NCI-H2227 (cell line): ENCODE results near the gene MAVS.
"Not testable (repeated sequence)": the region's sequence is repeated elsewhere in the genome, so short reads cannot be mapped to it uniquely, and the experiment has no call there.

Experiments used
- DNase-seq: peaks from one replicate; lab custom pipeline; 2025; ENCODE audit not compliant: unreplicated experiment; lab: John Stamatoyannopoulos, UW

Gene MAVS

DNA sequence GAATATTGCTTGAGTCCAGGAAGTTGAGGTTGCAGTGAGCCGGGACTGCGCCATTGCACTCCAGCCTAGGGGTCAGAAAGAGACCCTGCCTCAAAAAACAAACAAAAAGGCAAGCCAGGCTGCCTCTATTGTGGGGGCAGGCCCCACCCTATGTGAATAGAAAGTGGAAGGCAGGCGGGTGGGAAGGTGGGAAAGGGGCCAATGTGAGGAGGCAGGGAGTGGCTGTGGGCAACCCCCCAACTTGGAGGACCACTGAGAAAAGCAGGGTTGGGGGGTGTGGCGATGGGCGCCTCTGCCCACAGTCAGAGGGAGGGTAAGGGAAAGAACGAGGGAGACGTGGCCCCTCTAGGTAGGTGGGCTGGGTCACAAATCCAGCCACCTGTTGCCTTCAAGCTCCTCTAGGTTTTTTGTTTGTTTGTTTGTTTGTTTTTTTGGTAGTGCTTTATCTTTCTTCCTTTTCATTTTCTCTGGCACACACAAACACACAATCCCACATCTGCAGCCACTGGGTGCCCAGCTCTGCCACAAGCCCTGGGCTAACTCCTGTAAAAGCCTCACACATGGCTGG lies 31.6 kb upstream of the MAVS start:
- no peak for DNase-seq

DNA sequence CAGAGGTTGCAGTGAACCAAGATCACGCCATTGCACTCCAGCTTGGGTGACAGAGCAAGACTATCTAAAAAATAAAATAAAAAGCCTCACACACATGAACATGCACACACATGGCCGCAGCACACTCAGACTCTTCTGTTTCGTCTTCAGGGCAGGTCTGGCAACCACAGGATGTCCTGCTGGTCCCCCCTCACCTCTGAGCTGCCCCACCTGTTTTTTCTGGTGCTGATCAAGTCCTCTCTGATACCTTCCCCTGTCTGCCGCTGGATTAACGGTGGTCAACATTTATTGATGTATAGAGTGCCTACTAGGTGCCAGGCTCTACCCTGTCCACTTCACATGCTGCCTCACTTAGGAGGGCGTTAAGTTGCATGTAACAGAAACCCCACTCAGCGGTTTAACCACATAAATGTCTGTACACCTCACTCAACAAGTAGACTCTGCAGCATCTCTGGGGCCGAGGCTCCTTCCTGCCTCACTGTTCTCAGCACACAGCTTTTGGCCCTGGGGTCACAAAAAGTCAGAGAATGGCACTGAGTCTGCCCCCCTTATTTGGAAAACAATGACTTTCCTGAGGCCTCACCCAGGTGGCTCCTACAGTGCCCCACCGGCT lies 30.8 kb upstream of the MAVS start:
- no peak for DNase-seq

DNA sequence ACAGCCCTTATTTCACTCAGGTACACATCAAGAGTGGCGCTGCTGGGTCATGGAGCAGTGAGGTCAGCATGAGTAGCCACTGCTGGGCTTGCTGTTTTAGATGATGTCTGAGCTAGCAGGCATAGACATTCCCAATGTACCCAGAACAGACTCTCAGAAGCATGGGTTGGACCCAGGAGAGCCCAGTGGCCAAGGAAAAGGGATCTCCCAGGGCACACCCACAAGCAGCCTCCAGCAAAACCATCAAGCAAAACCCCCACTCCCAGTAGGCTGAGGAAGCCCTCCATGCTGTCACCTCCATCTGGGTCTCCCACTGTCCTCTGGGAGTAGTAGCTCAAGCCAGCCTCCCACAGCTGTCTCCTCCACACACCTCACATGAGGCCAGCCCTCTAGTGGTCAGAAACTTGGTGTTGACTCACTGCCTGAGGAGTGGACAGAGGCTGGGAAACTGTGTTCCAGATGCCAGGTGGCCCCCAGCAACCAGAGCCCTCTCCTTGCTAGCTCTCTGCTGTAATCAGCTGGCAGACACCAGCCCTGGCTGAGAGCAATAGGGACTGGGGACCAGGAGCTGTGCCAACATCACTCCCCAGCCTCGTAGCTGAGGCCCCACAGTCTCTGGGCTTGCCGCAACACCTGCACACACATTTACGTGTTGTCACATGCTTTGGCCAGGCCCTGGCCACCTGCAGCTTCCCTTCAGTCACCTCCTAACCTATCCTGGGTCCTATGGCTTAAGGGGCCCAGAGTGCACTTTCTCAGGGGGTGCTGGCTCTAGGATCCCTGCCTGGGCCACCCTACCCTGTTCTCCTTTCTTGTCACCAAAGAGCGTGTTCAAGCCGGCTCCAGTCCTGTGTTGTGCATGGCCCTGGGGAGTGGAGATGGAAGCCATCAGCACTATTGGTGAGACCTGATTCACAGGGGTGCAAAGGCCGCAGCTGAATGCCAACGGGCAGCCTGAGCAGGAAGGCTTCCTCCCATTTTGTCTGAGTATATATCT lies 28.2 kb upstream of the MAVS start:
- DNase-seq: peak; percentile 88

DNA sequence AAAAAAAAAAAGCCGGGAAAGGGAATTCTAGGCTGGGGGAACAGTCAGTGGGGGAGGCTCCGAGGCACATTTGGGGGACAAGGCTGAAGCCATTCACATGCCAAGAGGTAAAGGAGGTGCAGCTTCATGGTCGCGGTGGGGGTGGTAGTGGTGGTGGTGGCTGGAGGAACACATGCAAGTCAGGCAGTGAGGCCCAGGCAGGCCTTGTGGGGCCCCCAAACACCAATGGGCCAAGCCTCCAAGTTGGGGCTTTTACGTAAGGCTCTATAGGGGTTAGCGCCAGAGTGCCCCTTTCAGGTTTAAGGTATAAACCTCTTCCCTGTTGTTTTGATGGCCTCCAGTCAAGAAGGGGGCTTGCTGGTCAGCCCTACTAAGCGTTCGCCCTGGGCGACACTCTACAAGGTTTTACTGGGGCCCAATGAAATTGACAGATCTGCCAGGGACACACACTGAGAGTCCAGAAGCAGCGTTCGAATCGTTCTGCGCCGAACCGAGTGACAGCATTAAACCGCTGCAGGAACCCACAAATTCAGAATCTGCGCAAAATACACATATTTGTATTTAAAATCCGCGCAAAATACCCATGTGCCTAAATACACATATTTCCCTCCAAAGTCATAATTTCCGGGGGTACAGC lies 27.1 kb upstream of the MAVS start:
- DNase-seq: no peak

DNA sequence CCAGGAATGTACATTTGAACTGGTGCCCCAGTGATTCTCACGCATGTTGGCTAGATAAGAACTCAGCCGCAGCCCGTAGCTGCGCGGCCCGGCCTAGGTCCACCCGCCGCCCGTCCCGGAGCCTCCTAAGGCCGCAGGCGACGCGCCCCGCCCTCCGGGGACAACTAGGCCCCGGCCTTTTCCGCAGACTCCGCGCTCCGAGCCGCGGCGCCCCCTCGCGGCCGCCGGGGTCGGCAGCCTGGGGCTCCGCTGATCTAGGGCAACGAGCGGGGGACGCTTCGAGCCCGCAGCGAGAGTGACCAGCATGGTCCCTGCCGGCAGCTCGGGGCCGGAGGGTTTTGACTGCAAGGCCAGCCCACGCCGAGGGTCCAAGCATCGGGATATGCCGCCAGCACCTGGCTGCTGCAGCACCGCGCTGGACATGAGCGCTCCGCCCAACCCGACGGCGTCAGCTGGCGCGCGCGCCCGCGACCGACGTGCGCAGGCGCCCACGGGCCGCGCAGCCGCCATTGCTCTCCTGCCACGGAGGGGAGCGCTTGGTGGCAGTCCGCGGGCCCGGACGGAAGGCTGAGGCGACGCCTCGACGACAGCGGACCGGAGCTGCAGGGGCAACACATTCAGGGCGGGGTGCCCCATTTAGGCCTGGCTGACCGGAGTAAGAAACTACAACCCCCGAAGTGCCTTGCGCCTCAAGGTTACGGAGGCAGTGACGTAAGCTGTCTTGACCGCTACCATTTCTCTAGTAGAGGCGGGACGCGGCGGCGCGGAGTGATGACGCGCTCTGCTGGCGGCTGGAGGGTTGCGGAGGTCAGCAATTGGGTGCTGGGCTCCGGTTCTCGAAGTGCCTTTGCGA lies 26.4 kb upstream of the MAVS start, which contains the start of gene AP5S1:
Gene AP5S1, plus strand, starts transcription at position 500 of the 853 bp plus-strand sequence. CDS start 1,571 bp downstream, outside the sequence.
- peak; percentile 97 for DNase-seq

DNA sequence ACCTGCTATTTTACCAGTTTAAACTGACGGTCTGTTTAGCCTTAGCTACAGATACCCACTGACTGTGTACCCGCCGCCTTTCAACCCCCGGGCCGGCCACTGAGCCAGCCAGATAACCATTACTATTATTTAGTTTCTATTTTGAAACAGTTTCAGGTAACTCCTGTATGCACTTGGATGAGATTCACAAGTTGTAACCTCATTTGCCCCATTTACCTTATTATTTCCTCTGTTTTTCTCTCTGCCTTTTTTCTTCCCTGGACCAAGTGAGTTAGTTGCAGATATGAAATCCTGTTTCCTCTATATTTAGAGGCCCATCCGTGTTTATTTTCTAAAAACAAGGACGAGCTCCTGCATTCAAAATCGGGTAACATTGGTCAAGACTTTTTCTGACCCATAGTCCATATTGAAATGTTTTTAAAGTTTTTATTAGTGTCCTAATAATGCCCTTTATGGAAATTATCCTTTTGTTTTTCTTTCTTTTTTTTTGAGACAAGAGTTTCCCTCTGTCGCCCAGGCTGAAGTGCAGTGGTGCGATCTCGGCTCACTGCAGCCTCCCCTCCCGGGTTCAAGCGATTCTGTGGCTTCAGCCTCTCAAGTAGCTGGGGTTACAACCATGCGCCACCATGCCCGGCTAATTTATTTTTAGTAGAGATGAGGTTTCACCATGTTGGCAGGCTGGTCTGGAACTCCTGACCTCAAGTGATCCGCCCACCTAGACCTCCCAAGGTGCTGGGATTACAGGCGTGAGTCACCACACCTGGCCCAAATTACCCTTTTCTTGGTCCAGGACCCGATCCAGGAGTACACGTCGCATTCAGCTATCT lies 25.5 kb upstream of the MAVS start:
- DNase-seq: no peak

DNA sequence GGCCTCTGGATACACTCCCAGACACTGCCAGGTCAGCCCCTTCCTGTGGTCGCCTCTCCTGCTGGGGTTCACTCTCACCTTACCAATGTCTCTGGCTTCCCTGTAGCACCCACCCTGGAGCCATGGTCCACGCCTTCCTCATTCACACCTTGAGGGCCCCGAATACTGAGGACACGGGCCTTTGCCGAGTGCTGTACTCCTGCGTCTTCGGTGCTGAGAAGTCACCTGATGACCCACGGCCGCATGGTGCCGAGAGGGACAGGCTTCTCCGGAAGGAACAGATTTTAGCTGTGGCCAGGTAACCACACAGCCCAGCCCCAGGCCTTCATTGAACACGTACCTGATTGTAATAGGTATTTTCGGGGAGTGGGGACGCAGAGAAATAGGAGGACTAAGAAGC lies 24.6 kb upstream of the MAVS start:
- no peak for DNase-seq

DNA sequence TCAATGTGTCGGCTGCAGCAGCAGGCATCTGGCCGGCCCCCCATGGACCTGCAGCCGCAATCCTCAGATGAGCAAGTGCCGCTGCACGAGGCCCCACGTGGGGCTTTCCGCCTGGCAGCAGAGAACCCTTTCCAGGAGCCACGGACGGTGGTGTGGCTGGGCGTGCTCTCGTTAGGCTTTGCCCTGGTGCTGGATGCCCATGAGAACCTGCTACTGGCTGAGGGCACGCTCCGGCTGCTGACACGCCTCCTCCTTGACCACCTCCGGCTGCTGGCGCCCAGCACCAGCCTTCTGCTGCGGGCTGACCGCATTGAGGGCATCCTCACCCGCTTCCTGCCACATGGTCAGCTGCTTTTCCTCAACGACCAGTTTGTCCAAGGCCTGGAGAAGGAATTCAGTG lies 22.8 kb upstream of the MAVS start:
- DNase-seq: no peak

DNA sequence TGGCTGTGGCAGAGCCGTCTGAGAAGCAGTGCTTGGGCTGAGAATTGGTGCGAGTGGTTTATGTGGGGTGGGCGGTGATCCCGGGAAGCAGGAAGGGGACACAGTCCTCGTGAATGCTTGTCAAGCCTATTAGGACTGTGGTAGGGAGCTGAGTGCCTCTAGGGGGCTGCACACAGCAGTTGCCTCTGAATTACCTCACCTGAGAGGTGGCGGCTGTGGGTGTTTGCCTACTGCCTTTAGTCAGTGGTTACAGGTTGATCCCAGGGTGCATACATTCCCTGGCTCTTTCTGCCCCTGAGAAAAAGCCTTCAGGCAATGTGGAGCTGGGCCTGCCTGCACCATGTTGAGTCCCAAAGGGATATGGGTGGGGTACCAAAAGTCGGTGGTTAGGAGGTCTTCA lies 21.1 kb upstream of the MAVS start:
- no peak for DNase-seq

DNA sequence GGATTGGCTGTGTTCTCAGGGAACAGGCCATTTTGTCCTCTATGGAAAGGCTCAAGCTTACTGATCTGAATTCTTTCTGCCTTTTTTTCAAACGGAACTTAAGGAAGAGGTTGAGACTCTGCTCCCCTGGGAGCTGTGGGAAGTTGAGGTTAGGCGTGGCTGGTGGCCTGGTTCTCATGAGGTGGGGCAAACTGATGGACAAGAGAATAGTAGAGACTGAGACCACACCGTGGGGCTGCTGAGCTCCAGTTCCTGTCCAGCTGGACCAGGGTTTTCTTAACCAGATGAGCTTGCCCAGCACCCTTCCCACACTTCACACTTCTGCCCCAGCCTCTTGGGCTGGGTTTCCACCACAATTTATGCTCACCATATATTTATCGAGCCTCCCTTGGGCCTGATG lies 20.2 kb upstream of the MAVS start:
- no peak for DNase-seq

DNA sequence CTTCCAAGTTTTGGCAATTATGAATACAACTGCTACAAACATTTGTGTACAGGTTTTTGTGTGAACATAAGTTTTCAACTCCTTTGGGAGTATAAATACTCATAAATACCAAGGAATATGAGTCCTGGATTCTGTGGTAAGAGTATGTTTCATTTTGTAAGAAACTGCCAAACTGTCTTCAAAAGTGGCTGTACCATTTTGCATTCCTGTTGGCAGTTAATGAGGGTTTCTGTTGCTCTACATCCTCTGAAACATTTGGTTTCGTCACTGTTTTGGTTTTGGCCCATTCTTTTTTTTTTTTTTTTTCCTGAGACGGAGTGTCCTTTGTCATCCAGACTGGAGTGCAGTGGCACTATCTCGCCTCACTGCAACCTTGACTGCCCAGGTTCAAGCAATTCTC lies 17.8 kb upstream of the MAVS start:
- DNase-seq: no peak

DNA sequence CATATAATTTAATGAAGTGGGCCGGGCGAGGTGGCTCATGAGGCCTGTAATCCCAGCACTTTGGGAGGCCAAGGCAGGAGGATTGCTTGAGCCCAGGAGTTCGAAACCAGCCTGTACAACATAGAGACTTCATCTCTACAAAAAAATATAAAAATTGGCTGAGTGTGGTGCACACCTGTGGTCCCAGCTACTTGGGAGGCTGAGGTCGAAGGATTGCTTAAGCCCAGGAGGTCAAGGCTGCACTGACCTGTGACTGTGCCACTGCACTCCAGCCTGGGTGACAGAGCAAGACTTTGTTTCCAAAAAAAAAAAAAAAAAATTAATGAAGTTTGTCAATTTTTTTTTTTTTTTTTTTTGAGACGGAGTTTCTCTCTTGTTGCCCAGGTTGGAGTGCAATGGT lies 16.7 kb upstream of the MAVS start:
- not testable (repeated sequence) for DNase-seq

DNA sequence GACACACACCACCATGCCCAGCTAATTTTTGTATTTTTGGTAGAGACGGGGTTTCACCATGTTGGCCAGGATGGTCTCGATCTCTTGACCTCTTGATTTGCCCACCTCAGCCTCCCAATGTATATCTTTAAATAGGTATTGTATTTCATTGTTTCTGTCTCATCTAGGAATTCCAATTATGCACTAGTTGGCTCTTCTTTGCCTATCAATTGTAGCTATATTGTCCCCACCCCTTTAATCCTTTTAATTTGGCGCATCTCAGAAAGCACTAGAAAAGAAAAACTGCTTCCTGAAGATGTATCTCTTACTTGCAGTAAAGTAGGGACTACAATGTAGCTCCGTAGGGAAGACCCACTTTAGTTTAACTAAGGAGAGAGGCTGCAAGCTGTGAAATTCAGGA lies 10.5 kb upstream of the MAVS start:
- DNase-seq: no peak

DNA sequence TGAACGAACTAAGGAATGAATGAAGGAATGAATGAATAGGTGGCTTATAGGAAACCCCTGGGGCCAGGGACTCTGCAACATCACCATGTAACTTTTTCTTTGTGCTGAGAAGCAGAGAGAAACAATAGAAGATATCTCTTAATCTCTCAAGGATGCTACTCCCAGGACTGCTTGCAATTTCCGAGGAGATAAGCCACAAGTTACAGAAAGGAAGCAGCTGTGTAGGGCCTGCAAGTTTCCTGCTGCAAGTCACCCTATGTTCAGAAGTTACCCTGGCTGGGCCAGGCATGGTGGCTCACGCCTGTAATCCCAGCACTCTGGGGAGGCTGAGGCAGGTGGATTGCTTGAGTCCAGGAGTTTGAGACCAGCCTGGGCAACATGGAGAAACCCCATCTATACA lies 7.3 kb upstream of the MAVS start:
- DNase-seq: no peak

DNA sequence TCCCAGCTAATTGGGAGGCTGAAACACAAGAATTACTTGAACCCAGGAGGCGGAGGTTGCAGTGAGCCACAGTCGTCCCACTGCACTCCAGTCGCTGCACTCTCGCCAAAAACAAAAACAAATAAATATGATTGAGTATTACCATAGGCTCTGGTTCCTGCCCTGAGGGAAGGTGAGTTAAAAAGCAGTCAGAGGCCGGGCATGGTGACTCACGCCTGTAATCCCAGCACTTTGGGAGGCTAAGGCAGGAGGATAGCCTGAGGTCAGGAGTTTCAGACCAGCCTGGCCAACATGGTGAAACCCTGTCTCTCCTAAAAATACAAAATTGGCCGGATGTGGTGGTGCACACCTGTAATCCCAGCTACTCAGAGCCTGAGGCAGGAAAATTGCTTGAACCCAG lies 6.4 kb upstream of the MAVS start:
- DNase-seq: not testable (repeated sequence)

DNA sequence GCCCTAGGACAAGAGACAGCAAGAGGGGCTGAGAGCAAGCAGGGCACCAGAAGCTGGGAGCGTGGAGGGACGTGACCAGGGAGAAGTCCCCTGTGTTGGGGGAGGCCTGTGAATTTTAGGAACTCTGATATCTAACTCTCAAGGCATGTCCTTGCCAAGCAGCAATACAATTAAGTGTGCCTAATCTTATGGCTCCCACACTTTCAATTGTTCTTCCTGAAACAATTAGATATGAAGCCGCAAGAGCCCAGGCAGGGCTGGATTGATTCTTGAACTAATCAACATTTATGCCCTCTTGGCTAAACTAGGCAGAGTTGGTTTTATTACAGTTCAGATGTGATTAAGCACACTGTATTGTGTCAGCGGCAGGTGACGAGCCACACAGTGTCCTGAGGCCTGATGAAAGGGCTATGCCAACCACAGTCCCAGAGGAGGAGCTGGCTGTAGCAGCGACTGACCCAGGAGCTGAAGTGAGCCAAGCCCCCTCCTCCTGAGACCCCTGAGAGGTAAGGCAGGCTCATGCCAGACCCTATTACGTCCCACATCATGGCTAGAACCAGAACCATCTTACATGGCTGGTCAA lies 4.2 kb upstream of the MAVS start:
- DNase-seq: no peak

DNA sequence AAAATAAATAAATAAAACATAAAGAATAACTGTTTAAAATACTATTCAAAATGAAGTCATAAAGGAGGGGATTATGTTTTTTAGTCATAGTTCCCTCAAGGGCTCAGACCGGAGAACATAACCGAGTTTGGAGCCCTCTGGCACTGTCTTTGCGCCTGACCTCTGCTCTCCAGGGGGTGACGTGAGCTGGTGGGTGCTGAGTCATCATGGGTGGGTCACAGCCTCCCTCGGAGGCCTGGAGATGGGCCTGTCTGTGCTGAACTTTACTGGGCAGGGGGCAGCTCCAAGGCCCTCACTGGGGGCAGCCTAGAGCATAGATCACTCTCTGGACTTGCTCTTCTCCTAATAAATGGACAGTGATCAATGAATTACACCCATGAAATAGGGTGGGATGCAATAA lies 3.1 kb upstream of the MAVS start:
- DNase-seq: no peak

DNA sequence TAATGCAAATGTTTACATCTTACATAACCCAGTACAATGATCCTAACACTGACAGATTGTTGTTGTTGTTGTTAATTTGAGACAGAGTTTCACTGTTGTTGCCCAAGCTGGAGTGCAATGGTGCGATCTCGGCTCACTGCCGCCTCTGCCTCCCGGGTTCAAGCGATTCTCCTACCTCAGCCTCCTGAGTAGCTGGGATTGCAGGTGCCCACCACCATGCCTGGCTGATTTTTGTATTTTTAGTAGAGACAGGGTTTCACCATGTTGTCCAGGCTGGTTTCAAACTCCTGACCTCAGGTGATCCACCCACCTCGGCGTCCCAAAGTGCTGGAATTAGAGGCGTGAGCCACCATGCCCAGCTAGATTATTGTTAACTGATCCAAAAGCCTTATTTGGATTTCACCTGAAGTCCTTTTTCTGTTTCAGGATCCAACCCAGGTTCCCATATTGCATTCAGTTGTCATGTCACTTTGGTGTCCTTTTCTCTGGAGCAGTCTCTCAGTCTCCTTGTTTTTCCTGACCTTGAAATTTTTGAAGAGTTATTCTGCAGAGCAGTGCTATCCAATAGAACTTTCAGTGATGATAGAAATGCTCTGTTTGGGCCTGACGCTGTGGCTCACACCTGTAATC lies 2.5 kb upstream of the MAVS start:
- not testable (repeated sequence) for DNase-seq

DNA sequence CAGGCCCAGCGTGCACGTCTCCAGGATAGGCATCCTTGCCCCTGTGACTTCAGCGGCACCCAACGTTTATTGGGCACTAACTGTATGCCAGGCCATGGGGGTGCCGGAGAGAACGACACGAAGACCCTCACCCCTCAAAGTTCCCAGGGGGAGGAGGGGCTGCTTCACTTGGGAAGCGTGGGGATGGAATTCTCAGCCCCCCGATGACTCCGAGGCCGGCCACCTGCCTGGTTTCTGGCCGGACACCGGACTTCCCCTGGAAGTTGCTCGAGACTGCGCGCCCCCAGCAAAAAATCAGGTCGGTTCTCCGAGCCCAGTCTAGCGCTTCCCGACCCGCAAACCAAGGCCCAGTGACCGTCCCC lies 275 bp upstream of the MAVS start:
- DNase-seq: no peak
